Measurements from ENCODE around the gene TAF3.

DNA sequence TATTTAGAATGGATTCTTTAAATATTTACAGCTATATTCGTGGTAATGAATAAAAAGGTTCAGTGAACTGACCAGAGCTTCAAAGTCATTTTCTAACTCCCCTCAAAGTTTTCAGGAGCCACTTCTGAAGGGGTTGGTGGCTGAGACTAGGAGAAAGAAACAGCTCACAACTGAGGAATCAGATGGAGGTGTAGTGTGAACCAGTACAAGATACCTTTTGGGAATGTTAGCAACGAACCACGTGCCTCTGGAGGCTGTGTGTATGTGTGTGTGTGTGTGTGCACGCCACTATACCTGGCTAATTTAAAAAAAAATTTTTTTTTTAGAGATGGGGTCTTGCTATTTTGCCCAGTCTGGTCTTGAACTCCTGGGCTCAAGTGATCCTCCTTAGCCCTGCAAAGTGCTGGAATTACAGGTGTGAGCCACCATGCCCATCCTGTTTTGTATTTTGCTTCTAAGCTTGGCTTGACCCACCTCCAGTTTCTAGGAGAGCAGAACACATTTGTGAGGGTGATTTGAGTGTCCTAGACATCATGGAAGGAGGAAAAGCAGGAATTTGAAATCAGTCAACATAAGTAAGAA, 9.5 kb upstream of the TAF3 start:
- TF ChIP-seq, protein P1, sequence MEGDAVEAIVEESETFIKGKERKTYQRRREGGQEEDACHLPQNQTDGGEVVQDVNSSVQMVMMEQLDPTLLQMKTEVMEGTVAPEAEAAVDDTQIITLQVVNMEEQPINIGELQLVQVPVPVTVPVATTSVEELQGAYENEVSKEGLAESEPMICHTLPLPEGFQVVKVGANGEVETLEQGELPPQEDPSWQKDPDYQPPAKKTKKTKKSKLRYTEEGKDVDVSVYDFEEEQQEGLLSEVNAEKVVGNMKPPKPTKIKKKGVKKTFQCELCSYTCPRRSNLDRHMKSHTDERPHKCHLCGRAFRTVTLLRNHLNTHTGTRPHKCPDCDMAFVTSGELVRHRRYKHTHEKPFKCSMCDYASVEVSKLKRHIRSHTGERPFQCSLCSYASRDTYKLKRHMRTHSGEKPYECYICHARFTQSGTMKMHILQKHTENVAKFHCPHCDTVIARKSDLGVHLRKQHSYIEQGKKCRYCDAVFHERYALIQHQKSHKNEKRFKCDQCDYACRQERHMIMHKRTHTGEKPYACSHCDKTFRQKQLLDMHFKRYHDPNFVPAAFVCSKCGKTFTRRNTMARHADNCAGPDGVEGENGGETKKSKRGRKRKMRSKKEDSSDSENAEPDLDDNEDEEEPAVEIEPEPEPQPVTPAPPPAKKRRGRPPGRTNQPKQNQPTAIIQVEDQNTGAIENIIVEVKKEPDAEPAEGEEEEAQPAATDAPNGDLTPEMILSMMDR (IDR thresholded peaks at IDR 0.05) = no peak
- TF ChIP-seq POLR2A (IDR thresholded peaks at IDR 0.05) = no peak
